ENCODE results near the gene SERPINB6.
A peak's percentile ranks its signal among the peaks of the same experiment; 100 is the strongest.
"Not testable (repeated sequence)": the region's sequence is repeated elsewhere in the genome, so short reads cannot be mapped to it uniquely, and the experiment has no call there.

SERPINB6 gene

DNA sequence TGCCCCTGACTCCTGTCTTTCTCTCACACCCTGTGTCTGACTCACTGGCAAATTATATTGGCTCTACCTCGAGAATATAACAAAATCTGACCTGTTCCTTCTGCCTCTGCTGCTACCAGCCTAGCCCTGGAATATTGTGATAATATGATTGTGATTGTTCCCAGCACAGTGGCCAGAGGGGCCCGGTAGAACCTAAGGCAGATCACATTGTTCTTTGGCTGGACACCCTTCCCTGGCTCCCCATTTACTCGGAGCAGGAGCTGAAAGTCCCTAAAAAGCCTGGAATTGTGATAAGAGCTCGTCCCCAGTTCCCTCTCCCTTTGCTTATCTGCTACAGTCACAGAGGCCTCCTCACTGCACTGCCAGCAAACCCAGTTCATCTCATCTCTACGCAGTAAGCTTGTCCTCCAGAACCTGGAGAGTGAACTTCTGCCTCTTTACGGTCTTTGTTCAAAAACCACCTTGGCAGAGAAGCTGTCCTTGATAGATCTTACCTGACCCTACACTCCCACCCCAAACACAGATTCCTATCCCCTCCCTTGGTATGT is 21.8 kb downstream of the SERPINB6 start:
- H3K4me3 ChIP-seq (ENCODE audit: insufficient read depth, low read depth, low read length, poor library complexity, severe bottlenecking): no peak overlapping the region
- no peaks in the 10 kb centered on the region for H3K36me3 ChIP-seq (ENCODE audit: control insufficient read depth, insufficient read depth, low read length)
- no peaks in the 10 kb centered on the region for H3K27me3 ChIP-seq (replicated peaks; ENCODE audit: control insufficient read depth, insufficient read depth, low read length, poor library complexity, severe bottlenecking)
- no peak overlapping the region for H3K27ac ChIP-seq (ENCODE audit: insufficient read depth, low read length, poor library complexity, severe bottlenecking)
- no peaks in the 10 kb centered on the region for H3K4me1 ChIP-seq (ENCODE audit: control insufficient read depth, insufficient read depth, low read length, poor library complexity, severe bottlenecking)
- no peak for DNase-seq
- no peaks in the 10 kb centered on the region for H3K9me3 ChIP-seq (ENCODE audit: control insufficient read depth, low read length)

DNA sequence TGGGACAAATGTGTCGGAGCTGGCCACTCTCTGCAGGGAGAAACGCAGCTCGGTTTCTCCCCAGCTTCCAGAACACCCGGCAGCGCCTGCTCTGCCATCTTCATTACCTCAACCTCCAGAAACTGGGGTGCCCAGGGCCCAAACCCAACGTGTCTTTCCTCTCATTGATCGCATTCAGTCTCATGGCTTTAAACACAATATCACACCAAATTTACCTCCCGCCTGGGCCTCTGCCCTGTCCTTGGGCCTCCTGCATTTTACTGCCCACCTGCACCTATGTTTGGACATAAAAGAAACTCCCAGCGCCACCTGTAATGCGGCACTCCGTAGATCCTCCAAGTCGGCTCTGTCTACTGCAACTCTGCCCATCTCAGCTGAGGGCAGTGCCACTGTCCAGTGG is 22.2 kb downstream of the SERPINB6 start:
- DNase-seq: no peak
- no peaks in the 10 kb centered on the region for H3K4me1 ChIP-seq (ENCODE audit: control insufficient read depth, insufficient read depth, low read length, poor library complexity, severe bottlenecking)
- no peaks in the 10 kb centered on the region for H3K9me3 ChIP-seq (ENCODE audit: control insufficient read depth, low read length)
- H3K36me3 ChIP-seq (ENCODE audit: control insufficient read depth, insufficient read depth, low read length): no peaks in the 10 kb centered on the region
- H3K4me3 ChIP-seq (ENCODE audit: insufficient read depth, low read depth, low read length, poor library complexity, severe bottlenecking): no peak overlapping the region
- H3K27ac ChIP-seq (ENCODE audit: insufficient read depth, low read length, poor library complexity, severe bottlenecking): no peak overlapping the region
- H3K27me3 ChIP-seq (replicated peaks; ENCODE audit: control insufficient read depth, insufficient read depth, low read length, poor library complexity, severe bottlenecking): no peaks in the 10 kb centered on the region

DNA sequence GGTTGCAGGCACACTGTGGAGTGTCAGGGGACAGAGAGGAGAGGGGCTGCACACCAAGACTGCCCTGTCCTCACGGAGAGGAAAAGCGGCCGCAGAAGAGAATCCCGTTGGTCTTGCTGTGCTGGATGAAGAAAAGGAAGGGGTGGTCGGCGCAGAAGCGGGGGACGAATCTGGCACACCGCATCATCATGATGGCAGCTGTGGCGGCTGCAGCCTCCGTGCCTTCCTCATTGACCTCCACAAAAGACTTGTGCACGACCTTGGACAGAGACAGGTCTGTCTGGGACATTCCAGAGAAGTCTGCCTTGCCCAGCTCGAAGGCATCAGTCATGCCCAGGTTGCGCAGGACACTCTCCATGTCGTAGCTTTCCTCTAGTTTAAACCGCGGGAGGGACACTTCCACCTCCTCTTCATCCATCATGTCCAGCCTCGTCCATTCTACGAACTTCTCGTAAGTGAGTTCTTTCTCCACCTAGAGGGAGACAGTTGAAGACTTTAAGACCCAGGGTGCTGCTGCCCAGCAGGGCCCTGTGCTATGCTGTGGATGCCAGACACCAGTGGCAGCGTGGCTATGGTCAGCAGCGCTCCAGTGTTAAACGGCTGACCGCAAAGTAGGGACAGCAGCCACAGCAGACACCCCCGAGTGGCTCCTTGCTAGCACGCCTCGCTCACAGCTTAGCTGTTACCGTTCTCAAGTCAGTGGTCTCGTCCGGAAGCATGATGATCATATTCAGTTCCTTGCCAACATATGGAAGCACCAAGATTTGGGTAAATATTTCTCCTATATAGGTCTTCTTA is 22.9 kb downstream of the SERPINB6 start:
- no peak for DNase-seq
- no peak overlapping the region for H3K4me3 ChIP-seq (ENCODE audit: insufficient read depth, low read depth, low read length, poor library complexity, severe bottlenecking)

DNA sequence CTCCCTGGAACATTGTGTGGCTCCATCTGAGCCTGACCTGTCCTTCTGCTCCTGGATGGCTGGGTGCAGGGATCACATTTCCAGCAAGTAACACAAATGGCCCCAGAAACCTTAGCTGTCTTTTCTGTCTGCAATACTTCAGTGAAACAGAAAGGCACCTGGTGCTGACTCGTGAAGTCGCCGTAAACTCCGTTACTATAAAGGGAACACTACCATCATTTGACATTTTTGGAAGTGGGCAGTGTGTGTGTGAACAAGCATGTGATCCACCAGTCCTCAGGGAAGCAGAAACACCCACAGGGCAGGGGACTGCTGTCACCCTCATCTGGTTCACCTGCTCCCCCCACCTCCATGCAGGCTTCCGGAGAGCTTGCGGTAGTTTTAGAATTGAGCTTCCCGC is 23.9 kb downstream of the SERPINB6 start:
- Histone ChIP-seq H3K4me3 (ENCODE audit: insufficient read depth, low read depth, low read length, poor library complexity, severe bottlenecking) (no peak overlapping the region), H3K27ac (ENCODE audit: insufficient read depth, low read length, poor library complexity, severe bottlenecking) (no peak overlapping the region), H3K9me3 (ENCODE audit: control insufficient read depth, low read length) (no peaks in the 10 kb centered on the region), H3K4me1 (ENCODE audit: control insufficient read depth, insufficient read depth, low read length, poor library complexity, severe bottlenecking) (peaks cover 3% of the 10 kb centered on the region), H3K36me3 (ENCODE audit: control insufficient read depth, insufficient read depth, low read length) (no peaks in the 10 kb centered on the region), H3K27me3 (replicated peaks; ENCODE audit: control insufficient read depth, insufficient read depth, low read length, poor library complexity, severe bottlenecking) (no peaks in the 10 kb centered on the region)
- DNase-seq: no peak

More for the DNA sequence above, 22.9 kb downstream of the SERPINB6 start:
- no peaks in the 10 kb centered on the region for H3K27me3 ChIP-seq (replicated peaks; ENCODE audit: control insufficient read depth, insufficient read depth, low read length, poor library complexity, severe bottlenecking)
- H3K27ac ChIP-seq (ENCODE audit: insufficient read depth, low read length, poor library complexity, severe bottlenecking): no peak overlapping the region
- peaks cover 2% of the 10 kb centered on the region for H3K4me1 ChIP-seq (ENCODE audit: control insufficient read depth, insufficient read depth, low read length, poor library complexity, severe bottlenecking)
- H3K36me3 ChIP-seq (ENCODE audit: control insufficient read depth, insufficient read depth, low read length): no peaks in the 10 kb centered on the region
- no peaks in the 10 kb centered on the region for H3K9me3 ChIP-seq (ENCODE audit: control insufficient read depth, low read length)

DNA sequence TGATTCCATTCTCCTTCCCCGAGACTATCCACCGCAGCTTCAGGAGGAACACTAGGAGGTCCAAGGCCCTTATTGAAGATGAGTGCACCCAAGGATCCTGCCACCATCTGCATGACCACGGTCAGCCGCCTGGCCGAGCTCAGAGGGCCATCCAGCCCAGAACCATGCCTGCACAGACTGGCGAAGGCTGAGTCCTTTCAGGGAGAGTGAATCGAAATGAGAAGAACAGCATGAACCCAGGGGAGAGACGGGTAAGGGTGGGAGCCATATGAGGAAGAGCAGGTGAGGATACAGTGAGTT is 26.3 kb downstream of the SERPINB6 start:
- Histone ChIP-seq H3K27ac (ENCODE audit: insufficient read depth, low read length, poor library complexity, severe bottlenecking) (no peak overlapping the region), H3K36me3 (ENCODE audit: control insufficient read depth, insufficient read depth, low read length) (no peaks in the 10 kb centered on the region), H3K27me3 (replicated peaks; ENCODE audit: control insufficient read depth, insufficient read depth, low read length, poor library complexity, severe bottlenecking) (no peaks in the 10 kb centered on the region), H3K9me3 (ENCODE audit: control insufficient read depth, low read length) (no peaks in the 10 kb centered on the region), H3K4me3 (ENCODE audit: insufficient read depth, low read depth, low read length, poor library complexity, severe bottlenecking) (no peak overlapping the region), H3K4me1 (ENCODE audit: control insufficient read depth, insufficient read depth, low read length, poor library complexity, severe bottlenecking) (peaks cover 13% of the 10 kb centered on the region)
- DNase-seq: no peak

DNA sequence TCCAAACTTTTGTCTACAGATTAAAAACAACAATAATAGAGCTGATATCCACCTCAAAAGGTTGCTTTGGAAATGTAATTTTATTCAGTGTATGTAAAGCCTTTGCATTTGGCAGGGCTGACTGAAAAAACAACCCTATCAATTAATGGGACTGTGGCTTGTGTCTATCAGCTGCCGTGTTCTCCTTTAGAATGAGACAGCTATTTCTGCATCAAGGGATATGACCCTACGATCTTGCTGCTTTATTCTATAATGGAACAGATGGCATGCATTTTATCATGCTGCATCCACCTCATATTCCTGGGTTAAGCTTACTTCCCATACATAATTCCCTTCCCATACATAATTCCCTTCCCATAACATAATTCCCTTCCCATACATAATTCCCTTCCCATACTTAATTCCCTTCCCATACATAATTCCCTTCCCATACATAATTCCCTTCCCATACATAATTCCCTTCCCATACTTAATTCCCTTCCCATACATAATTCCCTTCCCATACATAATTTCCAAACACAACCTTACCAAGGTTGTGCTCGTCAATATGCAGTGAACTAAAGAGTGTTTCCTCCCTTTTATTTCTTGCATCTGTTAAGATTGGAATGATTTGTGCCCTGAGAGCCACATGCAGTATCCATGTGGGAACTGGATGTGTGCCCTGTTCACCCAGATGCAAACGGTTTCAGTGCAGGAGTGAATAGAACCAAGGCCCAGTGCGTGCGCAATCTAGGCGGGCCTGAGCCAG is 26.8 kb downstream of the SERPINB6 start:
- Histone ChIP-seq H3K4me1 (ENCODE audit: control insufficient read depth, insufficient read depth, low read length, poor library complexity, severe bottlenecking) (peaks cover 13% of the 10 kb centered on the region), H3K4me3 (ENCODE audit: insufficient read depth, low read depth, low read length, poor library complexity, severe bottlenecking) (no peak overlapping the region), H3K9me3 (ENCODE audit: control insufficient read depth, low read length) (no peaks in the 10 kb centered on the region), H3K36me3 (ENCODE audit: control insufficient read depth, insufficient read depth, low read length) (no peaks in the 10 kb centered on the region), H3K27ac (ENCODE audit: insufficient read depth, low read length, poor library complexity, severe bottlenecking) (no peak overlapping the region), H3K27me3 (replicated peaks; ENCODE audit: control insufficient read depth, insufficient read depth, low read length, poor library complexity, severe bottlenecking) (no peaks in the 10 kb centered on the region)
- DNase-seq: no peak

DNA sequence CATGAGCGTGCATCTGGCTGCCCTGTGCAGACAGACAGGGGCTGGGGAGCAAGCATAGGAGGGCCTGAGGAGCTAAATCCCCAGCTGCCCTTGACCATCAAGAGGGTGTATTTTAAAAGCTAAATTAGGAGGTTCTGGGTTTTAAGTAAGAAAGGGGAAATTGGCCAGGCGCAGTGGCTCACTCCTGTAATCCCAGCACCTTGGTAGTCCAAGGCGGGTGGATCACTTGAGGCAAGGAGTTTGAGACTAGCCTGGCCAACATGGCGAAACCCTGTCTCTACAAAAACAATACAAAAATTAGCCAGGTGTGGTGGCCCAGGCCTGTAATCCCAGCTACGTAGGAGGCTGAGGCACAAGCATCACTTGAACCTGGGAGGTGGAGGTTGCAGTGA is 27.8 kb downstream of the SERPINB6 start:
- Histone ChIP-seq H3K4me3 (ENCODE audit: insufficient read depth, low read depth, low read length, poor library complexity, severe bottlenecking) (no peak overlapping the region), H3K27ac (ENCODE audit: insufficient read depth, low read length, poor library complexity, severe bottlenecking) (peak overlapping the region; percentile 24)

DNA sequence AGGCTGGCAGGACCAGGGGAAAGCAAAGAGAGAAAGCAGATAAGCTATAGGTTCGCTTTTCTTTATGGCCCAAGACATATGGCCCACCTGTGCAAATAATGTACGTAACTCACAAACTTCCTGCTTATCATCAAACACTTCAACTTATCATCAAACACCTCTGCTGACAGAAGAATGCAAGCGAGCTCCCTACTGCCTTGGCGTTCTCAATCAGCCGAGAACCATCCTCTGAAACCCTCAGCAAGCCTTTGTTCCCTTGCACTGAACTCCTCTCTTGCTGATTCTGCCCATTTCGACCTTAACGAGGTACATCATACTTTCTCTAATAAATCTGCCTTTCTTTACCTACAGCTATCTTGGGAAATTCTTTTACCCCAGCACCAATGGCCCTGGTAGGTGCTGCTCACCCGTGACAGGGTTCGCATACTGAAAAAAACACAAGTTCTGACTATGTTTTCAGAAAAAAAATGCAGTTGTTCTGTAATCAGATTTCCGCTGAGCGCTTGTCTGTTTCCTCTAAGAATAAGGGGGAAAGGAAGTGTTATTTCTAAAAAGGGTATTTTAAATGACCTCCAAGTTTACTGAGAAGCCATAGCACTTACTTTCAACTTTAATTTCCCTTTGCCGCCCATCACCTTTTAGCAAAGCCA is 28.3 kb downstream of the SERPINB6 start:
- Histone ChIP-seq H3K4me3 (ENCODE audit: insufficient read depth, low read depth, low read length, poor library complexity, severe bottlenecking) (no peak overlapping the region), H3K27ac (ENCODE audit: insufficient read depth, low read length, poor library complexity, severe bottlenecking) (peak overlapping the region; percentile 24)
- DNase-seq: no peak

More for the DNA sequence above, 27.8 kb downstream of the SERPINB6 start:
- no peak for DNase-seq
- Histone ChIP-seq H3K9me3 (ENCODE audit: control insufficient read depth, low read length) (no peaks in the 10 kb centered on the region), H3K36me3 (ENCODE audit: control insufficient read depth, insufficient read depth, low read length) (no peaks in the 10 kb centered on the region), H3K27me3 (replicated peaks; ENCODE audit: control insufficient read depth, insufficient read depth, low read length, poor library complexity, severe bottlenecking) (no peaks in the 10 kb centered on the region), H3K4me1 (ENCODE audit: control insufficient read depth, insufficient read depth, low read length, poor library complexity, severe bottlenecking) (peaks cover 16% of the 10 kb centered on the region)

DNA sequence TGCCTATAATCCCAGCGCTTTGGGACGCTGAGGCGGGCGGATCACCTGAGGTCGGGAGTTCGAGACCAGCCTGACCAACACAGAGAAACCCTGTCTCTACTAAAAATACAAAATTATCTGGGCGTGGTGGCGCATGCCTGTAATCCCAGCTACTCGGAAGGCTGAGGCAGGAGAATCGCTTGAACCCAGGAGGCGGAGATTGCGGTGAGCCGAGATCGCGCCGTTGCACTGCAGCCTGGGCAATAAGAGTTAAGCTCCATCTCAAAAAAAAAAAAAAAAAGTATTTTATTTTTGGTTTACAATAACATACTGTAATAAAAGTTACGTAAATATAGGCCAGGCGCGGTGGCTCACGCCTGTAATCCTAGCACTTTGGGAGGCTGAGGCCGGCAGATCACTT is 29.3 kb downstream of the SERPINB6 start:
- H3K9me3 ChIP-seq (ENCODE audit: control insufficient read depth, low read length); H3K27me3 ChIP-seq (replicated peaks; ENCODE audit: control insufficient read depth, insufficient read depth, low read length, poor library complexity, severe bottlenecking); H3K27ac ChIP-seq (ENCODE audit: insufficient read depth, low read length, poor library complexity, severe bottlenecking); DNase-seq; H3K36me3 ChIP-seq (ENCODE audit: control insufficient read depth, insufficient read depth, low read length); H3K4me3 ChIP-seq (ENCODE audit: insufficient read depth, low read depth, low read length, poor library complexity, severe bottlenecking): not testable (repeated sequence)
- H3K4me1 ChIP-seq (ENCODE audit: control insufficient read depth, insufficient read depth, low read length, poor library complexity, severe bottlenecking): peaks cover 28% of the 10 kb centered on the region

More for the DNA sequence above, 28.3 kb downstream of the SERPINB6 start:
- no peaks in the 10 kb centered on the region for H3K9me3 ChIP-seq (ENCODE audit: control insufficient read depth, low read length)
- H3K36me3 ChIP-seq (ENCODE audit: control insufficient read depth, insufficient read depth, low read length): no peaks in the 10 kb centered on the region
- peaks cover 20% of the 10 kb centered on the region for H3K4me1 ChIP-seq (ENCODE audit: control insufficient read depth, insufficient read depth, low read length, poor library complexity, severe bottlenecking)
- no peaks in the 10 kb centered on the region for H3K27me3 ChIP-seq (replicated peaks; ENCODE audit: control insufficient read depth, insufficient read depth, low read length, poor library complexity, severe bottlenecking)

DNA sequence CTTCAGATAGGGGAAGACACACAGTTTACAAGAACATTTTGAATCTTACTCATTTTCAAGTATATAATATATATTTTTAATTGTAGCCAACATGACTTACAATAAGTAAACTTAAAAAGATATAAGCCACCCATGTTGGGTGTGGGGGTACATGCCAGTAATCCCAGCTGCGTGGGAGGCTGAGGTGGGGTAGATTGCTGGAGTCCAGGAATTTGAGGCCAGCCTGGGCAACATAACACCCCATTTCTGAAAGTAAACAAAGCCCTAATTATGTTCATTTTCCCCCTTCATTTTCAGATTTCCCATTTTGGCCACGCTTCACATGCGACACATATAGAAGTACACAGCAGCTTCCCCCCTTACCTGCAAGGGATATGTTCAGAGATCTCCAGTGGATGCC is 30.5 kb downstream of the SERPINB6 start:
- no peak for DNase-seq
- peak overlapping the region; percentile 50 for H3K4me3 ChIP-seq (ENCODE audit: insufficient read depth, low read depth, low read length, poor library complexity, severe bottlenecking)
- H3K9me3 ChIP-seq (ENCODE audit: control insufficient read depth, low read length): no peaks in the 10 kb centered on the region
- peak overlapping the region; percentile 81 for H3K27ac ChIP-seq (ENCODE audit: insufficient read depth, low read length, poor library complexity, severe bottlenecking)
- peaks cover 28% of the 10 kb centered on the region for H3K4me1 ChIP-seq (ENCODE audit: control insufficient read depth, insufficient read depth, low read length, poor library complexity, severe bottlenecking)
- no peaks in the 10 kb centered on the region for H3K27me3 ChIP-seq (replicated peaks; ENCODE audit: control insufficient read depth, insufficient read depth, low read length, poor library complexity, severe bottlenecking)
- H3K36me3 ChIP-seq (ENCODE audit: control insufficient read depth, insufficient read depth, low read length): no peaks in the 10 kb centered on the region
